ENCODE measurements around the gene JPH4. TPM values are rescaled to one million over a fixed set of nuclear protein-coding genes. Genes with fewer than 3 reads are reported as not detected.

The JPH4 gene
- total RNA-seq, 1 experiment from 2014 or later = not detected

- intact Hi-C loops (cut with micrococcal nuclease; ENCODE audit: unreplicated experiment) = no loop called here
- no peak for DNase-seq
- H3K9me3 Mint-ChIP-seq (ENCODE audit: unreplicated experiment) = no peaks in the 10 kb centered on the region
- peaks cover 38% of the 10 kb centered on the region for H3K36me3 Mint-ChIP-seq (ENCODE audit: insufficient read depth, unreplicated experiment)
- Histone ChIP-seq H3K27me3 (replicated peaks; ENCODE audit: control insufficient read depth, insufficient read depth, low read length) (no peaks in the 10 kb centered on the region), H3K36me3 (ENCODE audit: control insufficient read depth, insufficient read depth, low read length) (peaks cover 3% of the 10 kb centered on the region), H3K4me1 (peaks cover 9% of the 10 kb centered on the region; the same call in 1 of the 2 replicates), H3K4me3 (ENCODE audit: low read depth, low read length) (no peak overlapping the region), H3K9me3 (no peaks in the 10 kb centered on the region)
- TF ChIP-seq, protein P1, sequence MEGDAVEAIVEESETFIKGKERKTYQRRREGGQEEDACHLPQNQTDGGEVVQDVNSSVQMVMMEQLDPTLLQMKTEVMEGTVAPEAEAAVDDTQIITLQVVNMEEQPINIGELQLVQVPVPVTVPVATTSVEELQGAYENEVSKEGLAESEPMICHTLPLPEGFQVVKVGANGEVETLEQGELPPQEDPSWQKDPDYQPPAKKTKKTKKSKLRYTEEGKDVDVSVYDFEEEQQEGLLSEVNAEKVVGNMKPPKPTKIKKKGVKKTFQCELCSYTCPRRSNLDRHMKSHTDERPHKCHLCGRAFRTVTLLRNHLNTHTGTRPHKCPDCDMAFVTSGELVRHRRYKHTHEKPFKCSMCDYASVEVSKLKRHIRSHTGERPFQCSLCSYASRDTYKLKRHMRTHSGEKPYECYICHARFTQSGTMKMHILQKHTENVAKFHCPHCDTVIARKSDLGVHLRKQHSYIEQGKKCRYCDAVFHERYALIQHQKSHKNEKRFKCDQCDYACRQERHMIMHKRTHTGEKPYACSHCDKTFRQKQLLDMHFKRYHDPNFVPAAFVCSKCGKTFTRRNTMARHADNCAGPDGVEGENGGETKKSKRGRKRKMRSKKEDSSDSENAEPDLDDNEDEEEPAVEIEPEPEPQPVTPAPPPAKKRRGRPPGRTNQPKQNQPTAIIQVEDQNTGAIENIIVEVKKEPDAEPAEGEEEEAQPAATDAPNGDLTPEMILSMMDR (IDR thresholded peaks at IDR 0.05; ENCODE audit: insufficient read depth in 1 of 2, low read depth in 1 of 2, low read length in 1 of 2, severe bottlenecking in 1 of 2, unreplicated experiment in 1 of 2) = no peak
- no peak overlapping the region for H3K4me3 Mint-ChIP-seq (ENCODE audit: unreplicated experiment)
- POLR2A ChIA-PET = no interaction called here
- CTCF ChIA-PET = no interaction called here
- H3K4me1 Mint-ChIP-seq (ENCODE audit: low read depth, unreplicated experiment) = peaks cover 7% of the 10 kb centered on the region
- no peaks in the 10 kb centered on the region for H3K27me3 Mint-ChIP-seq (ENCODE audit: insufficient read depth, unreplicated experiment)
- H3K27ac Mint-ChIP-seq (ENCODE audit: unreplicated experiment) = no peak overlapping the region
- no TSS peak for BruUV-seq (replicated peaks)
These were observed 13.0 kb downstream of the JPH4 start for GRCh38 chr14:23565626-23566025.

DNA sequence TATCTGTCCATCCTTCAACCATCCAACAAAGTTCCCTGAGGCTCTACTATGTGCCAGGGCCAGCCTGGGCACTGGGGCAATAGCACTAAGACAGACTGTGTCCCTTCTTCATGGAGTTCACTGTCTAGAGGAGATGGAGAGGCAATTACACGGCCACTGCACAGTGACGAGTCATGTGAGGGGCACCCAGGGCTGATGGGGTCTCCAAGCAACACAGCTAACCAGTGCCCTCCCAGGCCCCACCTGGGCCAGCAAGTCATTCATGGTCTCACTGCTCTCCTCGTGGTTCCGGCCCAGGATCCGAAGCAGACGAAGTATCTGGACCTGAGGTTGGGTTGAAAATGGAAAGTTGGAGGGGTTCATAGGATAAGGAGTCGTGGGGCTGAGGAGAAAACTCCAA, 13.7 kb downstream of the JPH4 start:
- no peaks in the 10 kb centered on the region for H3K9me3 Mint-ChIP-seq (ENCODE audit: unreplicated experiment)
- BruUV-seq (replicated peaks) = no TSS peak
- peaks cover 9% of the 10 kb centered on the region; the same call in 1 of the 2 replicates for H3K4me1 ChIP-seq
- POLR2A ChIA-PET = no interaction called here
- H3K9me3 ChIP-seq = no peaks in the 10 kb centered on the region
- H3K27me3 Mint-ChIP-seq (ENCODE audit: insufficient read depth, unreplicated experiment) = no peaks in the 10 kb centered on the region
- CTCF ChIA-PET = no interaction called here
- H3K36me3 Mint-ChIP-seq (ENCODE audit: insufficient read depth, unreplicated experiment) = peaks cover 44% of the 10 kb centered on the region
- peaks cover 4% of the 10 kb centered on the region for H3K36me3 ChIP-seq (ENCODE audit: control insufficient read depth, insufficient read depth, low read length)
- H3K4me3 ChIP-seq (ENCODE audit: low read depth, low read length) = no peak overlapping the region
- peaks cover 7% of the 10 kb centered on the region for H3K4me1 Mint-ChIP-seq (ENCODE audit: low read depth, unreplicated experiment)
- H3K4me3 Mint-ChIP-seq (ENCODE audit: unreplicated experiment) = peak overlapping the region; percentile 43
- H3K27ac Mint-ChIP-seq (ENCODE audit: unreplicated experiment) = no peak overlapping the region
- H3K27me3 ChIP-seq (replicated peaks; ENCODE audit: control insufficient read depth, insufficient read depth, low read length) = no peaks in the 10 kb centered on the region
- no peak for DNase-seq
- intact Hi-C loops (cut with micrococcal nuclease; ENCODE audit: unreplicated experiment) = no loop called here
- TF ChIP-seq, protein P1 (IDR thresholded peaks at IDR 0.05; ENCODE audit: insufficient read depth in 1 of 2, low read depth in 1 of 2, low read length in 1 of 2, severe bottlenecking in 1 of 2, unreplicated experiment in 1 of 2) = no peak

DNA sequence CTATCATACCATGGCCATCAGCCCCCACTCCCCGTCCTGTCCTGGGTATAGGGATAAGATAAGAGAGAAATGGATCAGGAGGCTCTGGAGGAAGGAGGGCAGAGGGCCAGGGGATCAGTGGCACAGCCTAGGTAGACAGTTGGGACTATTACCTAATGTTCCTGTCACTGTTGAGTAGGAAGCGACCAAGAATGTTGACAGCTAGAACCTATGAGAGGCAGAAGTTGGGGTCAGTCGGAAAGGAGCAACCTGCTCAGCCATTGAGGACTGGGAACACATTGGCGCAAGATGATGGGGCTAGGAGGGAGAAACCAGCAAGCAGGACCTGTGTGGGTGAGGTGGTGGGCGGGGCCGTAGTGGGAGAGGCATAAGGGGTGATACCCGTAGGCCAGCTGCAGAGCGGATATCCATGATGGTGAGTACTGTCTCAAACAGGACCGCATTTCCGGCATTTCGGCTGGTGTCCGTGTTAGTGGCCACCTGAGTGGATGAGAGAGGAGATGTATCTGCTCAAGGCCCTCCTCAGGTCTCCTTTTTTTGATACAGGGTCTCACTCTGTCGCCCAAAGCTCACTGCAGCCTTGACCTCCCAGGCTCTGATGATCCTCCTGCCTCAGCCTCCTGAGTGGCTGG, 14.3 kb downstream of the JPH4 start:
- Histone ChIP-seq H3K4me3 (ENCODE audit: low read depth, low read length) (no peak overlapping the region), H3K36me3 (ENCODE audit: control insufficient read depth, insufficient read depth, low read length) (peaks cover 5% of the 10 kb centered on the region), H3K27me3 (replicated peaks; ENCODE audit: control insufficient read depth, insufficient read depth, low read length) (no peaks in the 10 kb centered on the region), H3K9me3 (no peaks in the 10 kb centered on the region), H3K4me1 (peaks cover 9% of the 10 kb centered on the region; the same call in 1 of the 2 replicates)
- no peak overlapping the region for H3K27ac Mint-ChIP-seq (ENCODE audit: unreplicated experiment)
- TF ChIP-seq, protein P1 (IDR thresholded peaks at IDR 0.05; ENCODE audit: insufficient read depth in 1 of 2, low read depth in 1 of 2, low read length in 1 of 2, severe bottlenecking in 1 of 2, unreplicated experiment in 1 of 2) = no peak
- H3K4me3 Mint-ChIP-seq (ENCODE audit: unreplicated experiment) = no peak overlapping the region
- no peaks in the 10 kb centered on the region for H3K9me3 Mint-ChIP-seq (ENCODE audit: unreplicated experiment)
- peaks cover 49% of the 10 kb centered on the region for H3K36me3 Mint-ChIP-seq (ENCODE audit: insufficient read depth, unreplicated experiment)
- DNase-seq = no peak
- intact Hi-C loops (cut with micrococcal nuclease; ENCODE audit: unreplicated experiment) = no loop called here
- BruUV-seq (replicated peaks) = no TSS peak
- CTCF ChIA-PET = interaction anchor here (7.3 kb wide), 1 partner anchor 86 kb away, joined by 50 read pairs; no protein-coding TSS in a partner anchor
- no peaks in the 10 kb centered on the region for H3K27me3 Mint-ChIP-seq (ENCODE audit: insufficient read depth, unreplicated experiment)
- H3K4me1 Mint-ChIP-seq (ENCODE audit: low read depth, unreplicated experiment) = peaks cover 4% of the 10 kb centered on the region
- POLR2A ChIA-PET = no interaction called here

All from Caco-2 (cell line).